Neuron (in vitro differentiated cells): ENCODE measurements around the gene DNAJC5.

Experiments
- H2AFZ ChIP-seq: one replicate; pipeline ENCODE4 v1.6.1; 2013; ENCODE audit warnings: low read depth, mild to moderate bottlenecking, inconsistent platforms, low read length, moderate library complexity
- H3K27me3 ChIP-seq: one replicate; pipeline ENCODE4 v1.6.1; 2013; ENCODE audit warnings: low read length; ENCODE audit not compliant: insufficient read depth
- H3K36me3 ChIP-seq: one replicate; pipeline ENCODE4 v1.6.1; 2013; ENCODE audit warnings: low read length; ENCODE audit not compliant: insufficient read depth
- H3K4me1 ChIP-seq: one replicate; pipeline ENCODE4 v1.6.1; 2013; ENCODE audit warnings: low read length; ENCODE audit not compliant: insufficient read depth
- H3K4me3 ChIP-seq: 2 replicates; pipeline ENCODE4 v1.5.1; 2013; ENCODE audit warnings: mild to moderate bottlenecking, low read length, moderate library complexity
- H3K9me3 ChIP-seq: one replicate; pipeline ENCODE4 v1.6.1; 2013; ENCODE audit warnings: low read length

The DNAJC5 gene

DNA sequence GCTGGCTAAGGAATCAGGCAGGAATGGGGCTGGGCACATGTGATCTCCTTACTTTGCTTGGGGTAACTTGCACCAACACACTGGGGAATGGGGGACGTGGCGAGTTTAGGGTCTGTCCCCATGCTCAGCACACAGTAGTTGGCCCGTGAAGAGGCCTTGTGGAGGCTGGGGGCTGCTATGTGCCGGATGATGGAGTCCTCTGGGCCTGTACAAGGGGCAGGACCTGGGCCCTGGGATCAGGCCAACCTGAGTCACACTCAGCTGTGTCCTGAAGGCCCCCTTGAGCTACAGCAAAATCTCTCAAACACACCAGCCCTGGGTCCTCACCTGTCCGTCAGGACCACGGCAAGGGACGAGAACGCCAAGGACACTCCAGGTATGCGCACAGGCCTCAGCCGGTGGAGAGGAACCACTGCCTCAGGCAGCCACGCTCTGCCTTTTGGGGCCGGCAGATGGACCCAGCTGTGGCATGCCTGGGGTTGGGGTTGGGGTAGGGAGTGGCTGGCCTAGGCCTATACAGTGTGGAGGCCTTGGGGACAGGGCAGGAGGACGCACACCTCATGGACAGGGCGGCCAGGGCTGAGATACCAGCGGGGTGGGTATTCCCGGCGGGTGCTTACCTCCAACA is 50.2 kb downstream of the DNAJC5 start:
- Histone ChIP-seq H3K4me1 (peaks cover 17% of the 10 kb centered on the region), H3K27me3 (no peaks in the 10 kb centered on the region), H3K9me3 (peaks cover 2% of the 10 kb centered on the region), H3K36me3 (peaks cover 40% of the 10 kb centered on the region), H2AFZ (no peak overlapping the region), H3K4me3 (no peak overlapping the region)

DNA sequence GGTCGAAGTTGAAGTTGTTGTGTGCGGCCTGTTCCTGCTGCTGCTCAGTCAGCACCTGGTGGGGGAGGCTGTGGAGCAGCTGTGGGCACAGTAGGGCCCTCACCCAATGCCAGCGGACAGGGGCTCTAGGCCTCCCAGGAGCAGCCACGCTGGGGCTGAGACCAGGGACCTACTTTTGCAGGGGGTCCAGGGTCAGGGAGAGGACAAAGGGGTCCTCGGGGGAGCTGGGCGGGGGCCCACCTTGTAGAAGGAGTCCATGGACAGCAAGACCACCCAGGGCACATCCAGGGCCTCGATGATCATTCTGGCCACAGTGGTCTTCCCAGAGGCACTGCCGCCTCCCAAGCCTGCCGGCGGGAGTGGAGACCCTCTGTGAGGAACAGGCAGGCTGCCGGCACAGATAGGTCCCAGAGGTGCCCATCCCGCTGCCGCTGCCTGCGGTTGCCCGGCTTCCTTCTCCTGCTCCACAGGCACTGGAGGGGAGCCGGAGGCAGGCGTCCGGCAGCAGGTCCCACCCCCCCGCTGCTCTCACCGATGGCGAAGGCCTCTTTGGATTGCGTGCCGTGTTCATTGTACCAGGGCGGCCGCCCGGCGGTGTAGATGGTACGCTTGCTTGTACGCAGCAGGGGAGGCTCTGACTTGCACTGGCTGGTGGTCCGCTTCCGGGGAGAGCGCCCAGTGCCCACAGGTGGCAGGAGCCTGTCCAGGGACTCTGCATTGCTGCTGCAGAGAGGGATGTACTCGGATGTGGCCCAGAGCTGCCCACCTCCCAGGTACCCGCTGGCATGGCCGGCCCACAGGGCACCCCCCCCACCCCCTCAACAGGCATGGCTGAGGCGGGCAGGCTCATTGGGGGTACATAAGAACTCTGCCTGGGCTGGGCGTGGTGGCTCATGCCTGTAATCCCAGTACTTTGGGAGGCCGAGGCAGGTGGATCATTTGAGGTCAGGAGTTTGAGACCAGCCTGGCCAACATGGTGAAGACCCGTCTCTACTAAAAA is 51.3 kb downstream of the DNAJC5 start:
- no peak overlapping the region for H2AFZ ChIP-seq
- H3K4me3 ChIP-seq, result no peak overlapping the region
- H3K9me3 ChIP-seq, result no peaks in the 10 kb centered on the region
- H3K27me3 ChIP-seq, result no peaks in the 10 kb centered on the region
- H3K4me1 ChIP-seq, result peaks cover 17% of the 10 kb centered on the region
- peaks cover 29% of the 10 kb centered on the region for H3K36me3 ChIP-seq

DNA sequence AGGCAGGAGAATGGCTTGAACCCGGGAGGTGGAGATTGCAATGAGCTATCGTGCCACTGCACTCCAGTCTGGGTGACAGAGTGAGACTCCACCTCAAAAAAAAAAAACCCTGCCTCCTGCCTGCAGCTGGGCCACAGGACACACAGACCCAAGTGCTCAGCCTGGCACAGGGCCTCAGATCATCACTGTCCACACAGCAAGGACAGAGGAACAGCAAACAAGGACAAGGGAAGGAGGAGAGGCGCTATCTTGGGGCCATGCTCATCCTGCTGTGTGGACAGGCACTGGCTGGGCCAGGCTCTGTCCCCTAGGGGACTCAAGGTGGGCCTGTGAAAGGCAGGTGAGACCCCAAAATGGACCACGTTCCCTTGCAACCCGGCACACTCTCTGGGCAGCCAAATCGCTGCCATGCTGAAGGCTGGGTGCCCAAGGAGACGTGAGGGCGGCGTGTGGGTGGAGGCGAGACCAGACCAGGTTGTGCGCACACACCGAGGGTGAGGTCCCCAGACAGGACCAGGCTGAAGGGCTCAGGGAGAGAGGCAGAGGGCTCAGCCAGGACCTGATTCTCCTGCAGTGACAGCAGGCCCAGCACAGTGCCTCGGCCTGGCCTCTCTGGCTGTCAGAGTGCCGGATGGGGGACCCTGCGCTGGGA is 52.2 kb downstream of the DNAJC5 start:
- Histone ChIP-seq H3K36me3 (peaks cover 28% of the 10 kb centered on the region), H3K4me3 (no peak overlapping the region), H2AFZ (no peak overlapping the region), H3K27me3 (no peaks in the 10 kb centered on the region), H3K9me3 (no peaks in the 10 kb centered on the region), H3K4me1 (peaks cover 17% of the 10 kb centered on the region)

DNA sequence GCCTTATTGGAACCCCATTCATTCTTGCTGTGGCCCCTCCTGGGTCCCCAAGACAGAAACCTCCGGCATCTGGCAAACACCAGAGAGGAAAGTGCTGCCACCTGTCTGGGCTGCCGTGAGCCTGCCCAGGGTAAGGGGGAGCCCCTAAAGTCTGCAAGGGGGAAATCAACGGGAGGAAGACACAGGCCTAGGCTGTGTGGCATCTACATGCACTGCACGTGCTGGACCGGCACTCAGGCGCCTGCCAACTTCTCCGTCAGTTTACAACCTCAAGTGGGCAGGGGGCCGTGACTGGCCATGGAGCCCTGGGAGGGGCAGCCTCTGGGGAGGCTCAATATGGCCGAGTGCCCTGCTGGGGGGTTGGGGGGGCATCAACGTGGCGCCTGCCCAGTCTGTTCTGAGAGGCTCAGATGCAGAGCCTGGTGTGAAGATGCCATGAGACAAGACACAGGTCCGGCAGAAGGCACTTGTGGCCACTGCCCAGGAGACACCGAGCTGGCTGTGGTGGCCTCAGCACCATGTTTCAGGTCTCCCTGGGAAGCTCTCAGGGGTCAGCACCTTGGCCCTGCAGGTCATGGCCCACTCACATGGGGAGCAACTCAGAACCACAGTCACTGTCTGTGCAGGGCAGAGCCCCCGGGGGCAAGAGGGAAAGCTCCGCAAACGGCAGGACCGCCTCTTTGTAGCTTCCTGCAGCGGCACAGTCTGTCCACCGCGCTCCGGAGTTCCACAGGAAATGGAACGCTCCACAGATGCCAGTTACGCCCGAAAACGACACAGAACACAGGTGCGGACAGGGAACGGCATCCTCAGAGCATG is 52.9 kb downstream of the DNAJC5 start:
- peaks cover 31% of the 10 kb centered on the region for H3K36me3 ChIP-seq
- no peaks in the 10 kb centered on the region for H3K27me3 ChIP-seq
- H2AFZ ChIP-seq, result no peak overlapping the region
- no peaks in the 10 kb centered on the region for H3K9me3 ChIP-seq
- no peak overlapping the region for H3K4me3 ChIP-seq
- H3K4me1 ChIP-seq, result peaks cover 17% of the 10 kb centered on the region

DNA sequence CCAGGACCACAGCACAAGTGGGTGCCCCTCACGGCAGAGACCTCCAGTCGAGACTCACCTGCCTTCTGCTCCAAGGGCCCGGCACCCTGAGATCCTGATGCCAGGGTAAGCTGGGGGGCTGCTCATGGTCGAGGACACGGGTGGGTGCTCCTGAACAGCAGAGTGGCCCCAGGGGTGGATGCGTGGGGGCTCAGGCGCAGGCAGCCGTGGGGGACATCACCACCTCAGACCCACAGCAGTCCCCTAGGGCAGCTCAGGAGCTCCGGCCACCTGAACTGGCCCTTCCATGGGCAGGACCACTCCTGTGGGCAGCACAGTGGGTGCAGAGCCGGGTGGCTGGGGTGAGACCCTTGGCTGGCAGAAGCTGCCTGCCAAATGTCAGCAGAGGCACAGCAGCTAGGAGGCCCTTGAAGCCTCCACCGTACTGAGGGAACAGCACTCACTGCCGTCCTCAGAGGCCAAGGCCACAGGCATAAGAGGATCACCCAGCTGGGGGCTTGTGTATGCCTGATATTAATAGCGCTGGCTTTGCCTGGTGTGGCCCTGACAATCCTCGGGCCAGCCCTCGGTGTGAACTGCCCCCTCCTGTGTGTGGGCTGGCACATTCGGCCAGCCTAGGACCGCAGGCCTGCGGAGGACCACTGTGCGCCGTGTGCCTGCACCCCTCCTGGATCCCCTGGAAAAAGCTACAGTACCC is 55.9 kb downstream of the DNAJC5 start:
- peaks cover 33% of the 10 kb centered on the region for H3K4me1 ChIP-seq
- no peaks in the 10 kb centered on the region for H3K9me3 ChIP-seq
- no peak overlapping the region for H2AFZ ChIP-seq
- no peak overlapping the region for H3K4me3 ChIP-seq
- no peaks in the 10 kb centered on the region for H3K27me3 ChIP-seq
- peaks cover 4% of the 10 kb centered on the region for H3K36me3 ChIP-seq

DNA sequence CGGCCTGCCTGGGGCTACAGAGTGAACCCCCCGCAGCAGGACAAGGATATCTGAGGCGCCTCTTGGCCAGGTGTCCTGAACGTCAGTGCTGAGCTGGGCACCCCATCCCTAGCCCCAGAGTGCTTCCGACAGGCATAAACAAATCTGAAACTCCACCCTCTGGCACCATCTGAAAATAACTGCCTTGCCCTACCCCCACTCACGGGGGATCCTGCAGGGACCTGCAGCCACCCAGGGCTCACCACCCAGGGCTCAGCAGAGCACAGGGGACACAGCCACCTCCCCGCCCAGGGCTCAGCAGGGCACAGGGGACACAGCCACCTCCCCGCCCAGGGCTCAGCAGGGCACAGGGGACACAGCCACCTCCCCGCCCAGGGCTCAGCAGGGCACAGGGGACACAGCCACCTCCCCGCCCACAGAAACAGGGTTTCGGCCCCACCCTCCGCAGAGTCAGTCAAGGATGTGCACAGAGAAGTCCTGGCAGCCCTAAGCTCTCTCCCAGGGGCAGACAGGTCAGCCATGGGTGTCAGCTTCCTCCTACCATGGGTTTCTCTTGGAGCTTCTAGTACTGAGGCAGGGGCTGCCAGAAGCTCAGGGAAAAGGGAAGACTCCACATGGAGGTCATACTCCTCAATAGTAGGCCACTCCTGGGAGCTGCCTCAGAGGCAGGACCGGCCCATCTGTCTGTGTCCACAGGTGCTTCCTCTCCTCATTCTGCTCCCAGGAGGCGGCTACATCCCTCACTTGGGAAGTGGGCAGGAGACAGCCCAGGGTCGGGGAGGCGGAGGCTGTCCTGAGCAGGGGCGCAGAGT is 56.7 kb downstream of the DNAJC5 start:
- Histone ChIP-seq H3K4me1 (peaks cover 33% of the 10 kb centered on the region), H3K4me3 (no peak overlapping the region), H2AFZ (no peak overlapping the region), H3K9me3 (no peaks in the 10 kb centered on the region), H3K36me3 (peaks cover 4% of the 10 kb centered on the region), H3K27me3 (no peaks in the 10 kb centered on the region)

DNA sequence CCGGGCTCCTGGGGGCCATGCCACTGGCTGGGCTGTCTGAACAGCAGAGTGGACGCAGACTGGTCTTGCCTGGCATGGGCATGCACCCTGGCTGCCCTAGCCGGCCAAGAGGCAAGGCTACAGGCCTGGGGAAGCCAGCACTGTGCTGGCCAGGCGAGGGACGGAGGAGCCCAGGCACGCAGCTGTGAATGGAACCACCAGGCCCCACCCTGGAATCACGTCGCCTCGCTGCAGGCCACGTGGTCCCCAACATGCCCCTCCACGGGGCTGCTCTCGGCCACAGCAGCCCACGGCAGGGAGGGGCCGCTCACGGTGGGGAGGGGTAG is 57.2 kb downstream of the DNAJC5 start:
- no peaks in the 10 kb centered on the region for H3K9me3 ChIP-seq
- H3K36me3 ChIP-seq, result peaks cover 4% of the 10 kb centered on the region
- H3K4me3 ChIP-seq, result no peak overlapping the region
- no peak overlapping the region for H2AFZ ChIP-seq
- peaks cover 33% of the 10 kb centered on the region for H3K4me1 ChIP-seq
- H3K27me3 ChIP-seq, result no peaks in the 10 kb centered on the region

DNA sequence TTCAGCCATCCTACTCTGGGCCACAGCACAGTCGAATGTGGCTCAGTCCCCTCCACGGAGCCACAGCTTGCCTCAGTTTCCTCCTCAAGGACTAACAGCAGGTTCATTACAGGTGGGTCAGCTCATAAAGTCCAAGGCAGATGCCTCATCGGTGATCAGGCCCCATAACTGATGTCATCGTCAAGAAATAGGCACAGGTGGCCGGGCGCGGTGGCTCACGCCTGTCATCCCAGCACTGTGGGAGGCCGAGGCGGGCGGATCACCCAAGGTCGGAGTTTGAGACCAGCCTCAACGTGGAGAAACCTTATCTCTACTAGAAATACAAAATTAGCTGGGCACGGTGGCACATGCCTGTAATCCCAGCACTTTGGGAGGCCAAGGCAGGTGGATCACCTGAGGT is 57.8 kb downstream of the DNAJC5 start:
- peaks cover 33% of the 10 kb centered on the region for H3K4me1 ChIP-seq
- no peak overlapping the region for H3K4me3 ChIP-seq
- no peak overlapping the region for H2AFZ ChIP-seq
- no peaks in the 10 kb centered on the region for H3K9me3 ChIP-seq
- H3K36me3 ChIP-seq, result peaks cover 4% of the 10 kb centered on the region
- H3K27me3 ChIP-seq, result no peaks in the 10 kb centered on the region

DNA sequence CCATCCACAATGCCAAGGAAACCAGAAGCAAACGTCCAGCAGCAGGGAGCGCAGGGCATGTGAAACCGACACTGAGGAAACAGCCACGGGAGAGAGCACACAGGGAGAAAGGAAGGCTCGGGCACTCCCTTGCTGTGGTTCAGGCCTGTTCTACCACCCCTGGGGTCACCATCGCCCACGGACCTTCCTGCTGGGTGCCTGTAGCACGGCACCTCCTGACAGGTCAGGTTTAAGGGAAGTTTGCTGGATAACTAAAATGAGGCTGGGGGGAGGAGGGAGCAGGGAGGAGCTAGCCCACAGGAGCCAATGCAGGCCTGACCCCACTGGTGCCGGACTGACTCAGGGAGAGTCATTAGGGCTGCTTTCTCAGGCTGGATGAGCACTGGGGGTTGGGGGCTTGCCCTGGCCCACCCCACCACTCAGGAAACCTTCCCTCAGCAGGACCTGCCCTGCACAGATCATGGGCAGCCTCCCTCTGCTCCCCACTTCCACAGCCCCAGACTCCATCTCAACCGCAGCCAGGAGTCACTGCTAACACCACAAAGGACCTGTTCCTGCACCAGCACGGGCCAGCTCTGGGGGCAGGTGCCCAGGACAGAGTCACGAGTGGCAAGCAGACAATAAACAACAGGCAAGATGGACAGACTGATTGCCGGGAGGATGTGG is 59.0 kb downstream of the DNAJC5 start:
- H2AFZ ChIP-seq, result no peak overlapping the region
- H3K27me3 ChIP-seq, result no peaks in the 10 kb centered on the region
- peaks cover 6% of the 10 kb centered on the region for H3K36me3 ChIP-seq
- H3K9me3 ChIP-seq, result no peaks in the 10 kb centered on the region
- no peak overlapping the region for H3K4me3 ChIP-seq
- H3K4me1 ChIP-seq, result peaks cover 30% of the 10 kb centered on the region

DNA sequence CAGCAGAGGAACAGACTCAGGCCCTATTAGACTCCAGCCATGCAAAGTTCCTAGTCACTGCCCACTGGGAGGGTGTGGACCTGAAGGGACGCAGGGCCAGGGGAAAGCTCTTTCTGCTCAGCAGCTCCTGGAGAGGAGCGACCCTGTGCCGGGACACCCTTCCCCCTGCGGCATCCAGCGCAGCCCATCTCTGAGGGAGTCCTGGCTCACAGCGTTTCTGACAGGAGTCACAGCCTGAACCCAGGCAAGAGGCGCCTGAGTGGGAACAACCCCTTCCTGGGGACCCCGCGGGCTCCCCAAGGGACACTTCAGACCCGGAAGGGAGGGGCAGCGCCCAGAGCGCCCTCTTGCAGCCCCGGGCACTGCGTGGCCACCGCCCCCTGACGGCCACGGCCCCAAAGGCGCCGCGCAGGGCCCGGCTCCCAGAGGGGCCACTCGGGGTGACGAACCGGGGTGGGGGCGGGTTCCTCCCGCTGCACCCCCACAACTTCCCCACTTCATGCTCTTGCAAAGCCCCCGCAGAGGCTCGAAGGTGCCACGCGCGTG is 60.4 kb downstream of the DNAJC5 start:
- peaks cover 23% of the 10 kb centered on the region for H3K4me1 ChIP-seq
- peaks cover 19% of the 10 kb centered on the region for H3K36me3 ChIP-seq
- H3K27me3 ChIP-seq, result no peaks in the 10 kb centered on the region
- H3K9me3 ChIP-seq, result no peaks in the 10 kb centered on the region
- no peak overlapping the region for H2AFZ ChIP-seq
- peak overlapping the region; percentile 68 for H3K4me3 ChIP-seq
